ENCODE results near the gene AGBL4.

- no peak for TF ChIP-seq EZH2 (IDR thresholded peaks at IDR 0.05; ENCODE audit: insufficient read depth, poor library complexity, severe bottlenecking)
- no peak for TF ChIP-seq EZH2phosphoT487 (IDR thresholded peaks at IDR 0.05; ENCODE audit: insufficient read depth, low read depth)
These were observed 1203.3 kb downstream of the AGBL4 start for GRCh38 chr1:48820491-48820890.

All from GM23248 (cell line).